Measurements from ENCODE around the gene SELENOF. TPM values are rescaled to one million over a fixed set of nuclear protein-coding genes. Genes with fewer than 3 reads are reported as not detected.

The SELENOF gene
- total and polyA plus RNA-seq, 2 of the 13 experiments (the other 11 are each of a cell fraction or from before 2014, with no cell fraction given): 133 to 163 TPM

- TF ChIP-seq BRCA1 (CRISPR knock-in tag; IDR thresholded peaks at IDR 0.05) (0 out of 2 replicates have a peak, but pooled peaks have one; percentile 30), STAT5B (CRISPR knock-in tag; IDR thresholded peaks at IDR 0.05) (no peak), NCOR1 (IDR thresholded peaks at IDR 0.05; ENCODE audit: borderline replicate concordance, low read length) (0 out of 2 replicates have a peak, but pooled peaks have one; percentile 44), ZNF652 (CRISPR knock-in tag; IDR thresholded peaks at IDR 0.05; ENCODE audit: borderline replicate concordance, low read depth) (peak; percentile 94), HMGXB3 (CRISPR knock-in tag; IDR thresholded peaks at IDR 0.05; ENCODE audit: borderline replicate concordance) (no peak), ZNF670 (CRISPR knock-in tag; IDR thresholded peaks at IDR 0.05; ENCODE audit: borderline replicate concordance) (0 out of 2 replicates have a peak, but pooled peaks have one; percentile 43), ZNF570 (CRISPR knock-in tag; IDR thresholded peaks at IDR 0.05; ENCODE audit: borderline replicate concordance) (no peak), KLF12 (CRISPR knock-in tag; IDR thresholded peaks at IDR 0.05; ENCODE audit: borderline replicate concordance) (no peak), HNF4A (CRISPR knock-in tag; IDR thresholded peaks at IDR 0.05) (peak; percentile 76), GATAD2A (CRISPR knock-in tag; IDR thresholded peaks at IDR 0.05) (peak; percentile 15; the same call in 1 of the 2 replicates), TEF (CRISPR knock-in tag; IDR thresholded peaks at IDR 0.05) (no peak), ZNF770 (CRISPR knock-in tag; IDR thresholded peaks at IDR 0.05) (no peak), CREM (IDR thresholded peaks at IDR 0.05) (peak; percentile 15; the same call in 1 of the 2 replicates), CREM (CRISPR knock-in tag; IDR thresholded peaks at IDR 0.05) (no peak), ATAD3A (CRISPR knock-in tag; IDR thresholded peaks at IDR 0.05) (no peak)
- TF ChIP-seq, protein P1, sequence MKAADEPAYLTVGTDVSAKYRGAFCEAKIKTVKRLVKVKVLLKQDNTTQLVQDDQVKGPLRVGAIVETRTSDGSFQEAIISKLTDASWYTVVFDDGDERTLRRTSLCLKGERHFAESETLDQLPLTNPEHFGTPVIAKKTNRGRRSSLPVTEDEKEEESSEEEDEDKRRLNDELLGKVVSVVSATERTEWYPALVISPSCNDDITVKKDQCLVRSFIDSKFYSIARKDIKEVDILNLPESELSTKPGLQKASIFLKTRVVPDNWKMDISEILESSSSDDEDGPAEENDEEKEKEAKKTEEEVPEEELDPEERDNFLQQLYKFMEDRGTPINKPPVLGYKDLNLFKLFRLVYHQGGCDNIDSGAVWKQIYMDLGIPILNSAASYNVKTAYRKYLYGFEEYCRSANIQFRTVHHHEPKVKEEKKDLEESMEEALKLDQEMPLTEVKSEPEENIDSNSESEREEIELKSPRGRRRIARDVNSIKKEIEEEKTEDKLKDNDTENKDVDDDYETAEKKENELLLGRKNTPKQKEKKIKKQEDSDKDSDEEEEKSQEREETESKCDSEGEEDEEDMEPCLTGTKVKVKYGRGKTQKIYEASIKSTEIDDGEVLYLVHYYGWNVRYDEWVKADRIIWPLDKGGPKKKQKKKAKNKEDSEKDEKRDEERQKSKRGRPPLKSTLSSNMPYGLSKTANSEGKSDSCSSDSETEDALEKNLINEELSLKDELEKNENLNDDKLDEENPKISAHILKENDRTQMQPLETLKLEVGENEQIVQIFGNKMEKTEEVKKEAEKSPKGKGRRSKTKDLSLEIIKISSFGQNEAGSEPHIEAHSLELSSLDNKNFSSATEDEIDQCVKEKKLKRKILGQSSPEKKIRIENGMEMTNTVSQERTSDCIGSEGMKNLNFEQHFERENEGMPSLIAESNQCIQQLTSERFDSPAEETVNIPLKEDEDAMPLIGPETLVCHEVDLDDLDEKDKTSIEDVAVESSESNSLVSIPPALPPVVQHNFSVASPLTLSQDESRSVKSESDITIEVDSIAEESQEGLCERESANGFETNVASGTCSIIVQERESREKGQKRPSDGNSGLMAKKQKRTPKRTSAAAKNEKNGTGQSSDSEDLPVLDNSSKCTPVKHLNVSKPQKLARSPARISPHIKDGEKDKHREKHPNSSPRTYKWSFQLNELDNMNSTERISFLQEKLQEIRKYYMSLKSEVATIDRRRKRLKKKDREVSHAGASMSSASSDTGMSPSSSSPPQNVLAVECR (CRISPR knock-in tag; IDR thresholded peaks at IDR 0.05; ENCODE audit: borderline replicate concordance): 0 out of 2 replicates have a peak, but pooled peaks have one; percentile 2
- TF ChIP-seq, protein P2, sequence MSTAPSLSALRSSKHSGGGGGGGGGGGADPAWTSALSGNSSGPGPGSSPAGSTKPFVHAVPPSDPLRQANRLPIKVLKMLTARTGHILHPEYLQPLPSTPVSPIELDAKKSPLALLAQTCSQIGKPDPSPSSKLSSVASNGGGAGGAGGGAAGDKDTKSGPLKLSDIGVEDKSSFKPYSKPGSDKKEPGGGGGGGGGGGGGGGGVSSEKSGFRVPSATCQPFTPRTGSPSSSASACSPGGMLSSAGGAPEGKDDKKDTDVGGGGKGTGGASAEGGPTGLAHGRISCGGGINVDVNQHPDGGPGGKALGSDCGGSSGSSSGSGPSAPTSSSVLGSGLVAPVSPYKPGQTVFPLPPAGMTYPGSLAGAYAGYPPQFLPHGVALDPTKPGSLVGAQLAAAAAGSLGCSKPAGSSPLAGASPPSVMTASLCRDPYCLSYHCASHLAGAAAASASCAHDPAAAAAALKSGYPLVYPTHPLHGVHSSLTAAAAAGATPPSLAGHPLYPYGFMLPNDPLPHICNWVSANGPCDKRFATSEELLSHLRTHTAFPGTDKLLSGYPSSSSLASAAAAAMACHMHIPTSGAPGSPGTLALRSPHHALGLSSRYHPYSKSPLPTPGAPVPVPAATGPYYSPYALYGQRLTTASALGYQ (CRISPR knock-in tag; IDR thresholded peaks at IDR 0.05): no peak
These were observed 1.9 kb upstream of the SELENOF start (continued) for GRCh38 chr1:86915737-86916235.
